ENCODE measurements around the gene EPHA4.
"Not testable (repeated sequence)": the region's sequence is repeated elsewhere in the genome, so short reads cannot be mapped to it uniquely, and the experiment has no call there.

Gene EPHA4

GRCh38 chr2:221533299-221533698 is 38.8 kb downstream of the EPHA4 start:
- no peak for DNase-seq

- no peak for DNase-seq
Measured at GRCh38 chr2:221532641-221533040, 39.5 kb downstream of the EPHA4 start.

- DNase-seq: no peak
Measured at GRCh38 chr2:221530653-221531037, 41.5 kb downstream of the EPHA4 start.

- DNase-seq: no peak
Measured at GRCh38 chr2:221529943-221530652, 42.0 kb downstream of the EPHA4 start.

GRCh38 chr2:221529177-221529942 is 42.7 kb downstream of the EPHA4 start:
- DNase-seq: no peak

GRCh38 chr2:221527776-221528309 is 44.3 kb downstream of the EPHA4 start:
- DNase-seq: no peak

- no peak for DNase-seq
Measured at GRCh38 chr2:221524158-221524557, 47.9 kb downstream of the EPHA4 start.

GRCh38 chr2:221521233-221521845 is 50.8 kb downstream of the EPHA4 start:
- DNase-seq: no peak

- peak in 1 of 2 donors; percentile 49 for DNase-seq
Measured at GRCh38 chr2:221518935-221519625, 53.0 kb downstream of the EPHA4 start.

GRCh38 chr2:221518201-221518934 is 53.7 kb downstream of the EPHA4 start:
- peak in 1 of 2 donors; percentile 25 for DNase-seq

GRCh38 chr2:221517696-221518151 is 54.4 kb downstream of the EPHA4 start:
- DNase-seq: no peak

GRCh38 chr2:221517146-221517695 is 54.9 kb downstream of the EPHA4 start:
- DNase-seq: no peak

GRCh38 chr2:221515864-221516263 is 56.2 kb downstream of the EPHA4 start:
- no peak for DNase-seq

- DNase-seq: peak in 1 of 2 donors; percentile 19
Measured at GRCh38 chr2:221514305-221515040, 57.6 kb downstream of the EPHA4 start.

GRCh38 chr2:221513232-221513631 is 58.9 kb downstream of the EPHA4 start:
- no peak for DNase-seq

GRCh38 chr2:221511325-221511724 is 60.8 kb downstream of the EPHA4 start:
- not testable (repeated sequence) for DNase-seq

GRCh38 chr2:221506469-221506868 is 65.6 kb downstream of the EPHA4 start:
- no peak for DNase-seq

GRCh38 chr2:221505605-221506004 is 66.5 kb downstream of the EPHA4 start:
- DNase-seq: no peak

- DNase-seq: no peak
Measured at GRCh38 chr2:221504905-221505304, 67.2 kb downstream of the EPHA4 start.

- DNase-seq: no peak
Measured at GRCh38 chr2:221503965-221504364, 68.1 kb downstream of the EPHA4 start.

Data from hippocampal formation (tissue), 2 donors.